ENCODE results near the gene MIPEP. TPM values are rescaled to one million over a fixed set of nuclear protein-coding genes. Genes with fewer than 3 reads are reported as not detected.
A peak's percentile ranks its signal among the peaks of the same experiment; 100 is the strongest.

MIPEP gene
- total RNA-seq, 1 donor from 2014 or later: 19.6 TPM

DNA sequence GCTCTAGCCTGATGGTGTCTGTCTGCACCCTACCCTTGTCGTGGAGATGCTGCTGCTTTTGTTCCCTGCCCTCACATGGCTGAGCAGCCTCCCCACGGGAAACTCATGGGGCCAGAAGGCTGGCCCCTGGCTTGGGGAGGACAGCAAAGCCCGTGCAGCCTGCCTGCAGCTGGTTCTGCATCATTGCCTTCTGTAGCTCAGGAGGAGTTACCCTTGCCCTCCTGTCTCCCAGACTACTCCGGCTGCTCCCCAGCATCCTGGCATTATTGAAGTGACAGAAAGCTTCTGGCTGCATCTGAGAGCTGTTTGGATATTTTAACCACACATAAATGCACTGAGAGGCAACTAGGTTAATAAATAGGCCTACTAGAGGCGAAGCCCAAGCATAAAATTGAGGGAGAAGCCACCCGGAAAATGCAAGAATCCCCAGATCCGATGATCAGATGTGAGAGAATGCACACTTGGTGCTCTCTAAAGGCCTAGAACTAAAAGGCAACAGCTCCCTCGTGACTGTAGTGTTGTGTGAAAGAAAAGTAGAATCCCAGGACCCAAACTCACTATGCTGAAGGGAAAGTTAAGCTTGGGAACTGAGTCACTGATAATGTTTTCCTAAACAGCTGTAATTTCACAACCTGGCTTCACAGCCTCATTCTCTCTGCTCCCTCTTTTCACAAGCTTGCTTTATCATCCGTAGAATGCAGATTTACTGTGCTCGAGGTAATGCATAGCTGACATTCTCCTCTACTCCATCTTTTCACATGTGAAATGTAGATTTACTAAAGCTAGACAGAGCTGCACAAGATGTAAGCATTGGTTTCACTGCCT, 208.1 kb downstream of the MIPEP start:
- Mint-ChIP-seq H3K4me3 (no peak overlapping the region), H3K9me3 (peaks cover 17% of the 10 kb centered on the region), H3K36me3 (ENCODE audit: low read depth) (peaks cover 18% of the 10 kb centered on the region), H3K4me1 (no peaks in the 10 kb centered on the region), H3K27ac (ENCODE audit: unreplicated experiment) (peak overlapping the region; percentile 43), H3K27me3 (ENCODE audit: low read depth) (no peaks in the 10 kb centered on the region)
- TF ChIP-seq, protein P1, sequence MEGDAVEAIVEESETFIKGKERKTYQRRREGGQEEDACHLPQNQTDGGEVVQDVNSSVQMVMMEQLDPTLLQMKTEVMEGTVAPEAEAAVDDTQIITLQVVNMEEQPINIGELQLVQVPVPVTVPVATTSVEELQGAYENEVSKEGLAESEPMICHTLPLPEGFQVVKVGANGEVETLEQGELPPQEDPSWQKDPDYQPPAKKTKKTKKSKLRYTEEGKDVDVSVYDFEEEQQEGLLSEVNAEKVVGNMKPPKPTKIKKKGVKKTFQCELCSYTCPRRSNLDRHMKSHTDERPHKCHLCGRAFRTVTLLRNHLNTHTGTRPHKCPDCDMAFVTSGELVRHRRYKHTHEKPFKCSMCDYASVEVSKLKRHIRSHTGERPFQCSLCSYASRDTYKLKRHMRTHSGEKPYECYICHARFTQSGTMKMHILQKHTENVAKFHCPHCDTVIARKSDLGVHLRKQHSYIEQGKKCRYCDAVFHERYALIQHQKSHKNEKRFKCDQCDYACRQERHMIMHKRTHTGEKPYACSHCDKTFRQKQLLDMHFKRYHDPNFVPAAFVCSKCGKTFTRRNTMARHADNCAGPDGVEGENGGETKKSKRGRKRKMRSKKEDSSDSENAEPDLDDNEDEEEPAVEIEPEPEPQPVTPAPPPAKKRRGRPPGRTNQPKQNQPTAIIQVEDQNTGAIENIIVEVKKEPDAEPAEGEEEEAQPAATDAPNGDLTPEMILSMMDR (conservative IDR thresholded peaks at IDR 0.05): no peak
- DNase-seq (ENCODE audit: low read depth, low spot score): no peak

Other genes starting within 250 kb of the MIPEP start
- not detected in 2 replicates for gene C1QTNF9B, start 8.1 kb upstream of the MIPEP start, total RNA-seq